HG03064 (cell line): ENCODE measurements around the gene RASSF1.

Experiments used
- ATAC-seq: cut with Tn5 transposase; IDR thresholded peaks from one replicate; pipeline ENCODE4 v1.9.1; 2021; ENCODE audit warnings: low read depth; ENCODE audit not compliant: unreplicated experiment

RASSF1 gene

GRCh38 chr3:50340448-50341329 is at the start of gene RASSF1:
TSS of gene RASSF1 (minus strand) at chr3:50340836. CDS start at chr3:50340805, 31 bp downstream.
- no peak for ATAC-seq

DNA sequence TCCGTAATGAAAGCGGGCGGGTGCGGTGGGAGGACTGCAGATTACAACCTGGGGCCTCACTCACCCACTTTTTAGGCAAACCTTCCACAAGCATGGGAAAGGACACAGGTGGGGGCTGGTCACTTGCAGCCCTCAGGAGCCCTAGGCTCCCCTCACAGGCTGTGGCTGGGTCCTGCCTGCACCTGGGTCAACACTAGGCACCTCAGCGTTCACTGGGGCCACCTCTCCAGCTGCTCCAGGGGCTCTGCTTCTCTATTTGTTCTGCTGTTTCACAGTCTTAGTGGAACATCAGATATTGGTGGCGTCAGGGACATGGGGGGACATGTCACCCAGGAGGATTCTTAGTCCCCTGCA is 48.8 kb upstream of the RASSF1 start:
- no peak for ATAC-seq

GRCh38 chr3:50388720-50389413 is 48.2 kb upstream of the RASSF1 start:
- ATAC-seq: no peak

- ATAC-seq: no peak
Observed at GRCh38 chr3:50388016-50388719, 47.5 kb upstream of the RASSF1 start.

- ATAC-seq: no peak
Observed at GRCh38 chr3:50385754-50386153, 45.1 kb upstream of the RASSF1 start.

GRCh38 chr3:50383750-50384149 is 43.1 kb upstream of the RASSF1 start:
- no peak for ATAC-seq

GRCh38 chr3:50382722-50383121 is 42.1 kb upstream of the RASSF1 start:
- ATAC-seq: no peak

GRCh38 chr3:50381383-50381782 is 40.7 kb upstream of the RASSF1 start:
- no peak for ATAC-seq

DNA sequence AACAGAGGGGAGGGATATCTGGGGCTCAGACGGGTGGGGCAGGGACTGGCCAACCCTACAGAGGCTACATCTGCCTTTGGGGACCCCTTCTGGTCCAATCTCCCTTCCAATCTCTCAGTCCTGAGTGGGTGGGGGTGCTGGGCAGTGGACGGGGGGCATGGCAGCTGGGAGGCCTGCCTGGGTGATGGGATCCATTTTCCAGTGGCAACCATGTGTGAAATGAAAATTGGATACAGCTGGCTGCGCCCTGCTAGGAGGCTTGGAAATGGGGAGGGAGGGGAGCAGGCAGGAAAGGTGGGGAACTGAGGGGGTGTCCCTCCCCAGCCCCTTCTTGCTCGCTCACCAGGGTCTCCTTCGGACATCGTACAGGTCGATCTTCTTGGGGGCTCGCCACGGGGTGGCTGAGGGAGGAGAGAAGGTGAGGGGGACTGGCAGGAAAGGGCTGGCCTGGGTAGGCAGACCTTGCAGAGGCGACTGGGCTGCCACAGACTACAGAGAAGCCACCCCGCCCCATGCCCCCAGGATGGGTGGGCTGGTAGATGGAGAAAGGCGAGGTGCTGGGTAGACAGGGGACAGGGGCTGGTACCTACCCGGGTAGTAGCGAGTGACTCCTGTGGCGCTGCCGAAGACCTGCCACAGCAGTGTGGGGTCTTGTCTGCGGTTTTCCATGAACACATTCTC is 39.9 kb upstream of the RASSF1 start:
- no peak for ATAC-seq

DNA sequence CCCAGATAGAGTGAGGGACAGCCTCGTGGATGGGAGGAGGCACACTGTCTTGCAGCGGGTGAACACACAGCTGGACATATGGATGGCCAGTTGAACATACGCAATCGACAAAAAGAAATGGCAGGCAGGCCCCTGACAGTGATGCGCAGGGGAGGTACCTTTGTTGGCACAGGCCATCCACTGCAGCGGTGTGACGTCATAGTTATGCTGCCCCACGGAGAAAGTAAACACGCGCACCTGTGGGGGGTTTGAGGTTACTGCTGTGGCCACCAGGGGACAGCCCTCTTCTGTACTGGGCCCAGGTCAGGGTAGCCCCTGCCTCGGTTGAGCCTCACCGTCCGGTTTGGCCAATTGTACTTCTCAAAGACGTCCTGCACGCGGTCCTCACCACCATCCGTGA is 38.1 kb upstream of the RASSF1 start:
- ATAC-seq: no peak

DNA sequence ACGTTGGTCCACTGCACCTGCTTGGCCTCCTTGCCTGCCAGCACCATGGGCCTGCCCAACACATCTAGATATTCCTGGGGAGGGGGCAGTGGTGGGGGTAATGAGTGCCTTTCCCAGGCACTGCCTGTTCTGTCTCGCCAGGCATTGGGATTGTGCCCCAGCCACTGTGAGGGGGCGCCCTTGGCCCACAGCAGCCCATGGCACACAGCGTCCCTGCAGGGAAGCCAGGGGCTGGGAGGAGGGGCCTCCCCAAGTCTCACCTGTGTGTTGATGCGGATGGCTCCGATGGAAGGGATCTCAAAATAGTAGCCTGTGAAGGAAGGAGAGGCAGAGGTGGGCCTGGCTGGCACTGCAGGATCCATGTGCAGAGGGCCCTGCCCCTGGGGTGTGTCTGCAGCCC is 37.4 kb upstream of the RASSF1 start:
- no peak for ATAC-seq

- no peak for ATAC-seq
Observed at GRCh38 chr3:50375258-50375931, 34.8 kb upstream of the RASSF1 start.

GRCh38 chr3:50374363-50375257 is 34.0 kb upstream of the RASSF1 start:
- ATAC-seq: no peak

GRCh38 chr3:50373146-50374051 is 32.8 kb upstream of the RASSF1 start:
- ATAC-seq: no peak

DNA sequence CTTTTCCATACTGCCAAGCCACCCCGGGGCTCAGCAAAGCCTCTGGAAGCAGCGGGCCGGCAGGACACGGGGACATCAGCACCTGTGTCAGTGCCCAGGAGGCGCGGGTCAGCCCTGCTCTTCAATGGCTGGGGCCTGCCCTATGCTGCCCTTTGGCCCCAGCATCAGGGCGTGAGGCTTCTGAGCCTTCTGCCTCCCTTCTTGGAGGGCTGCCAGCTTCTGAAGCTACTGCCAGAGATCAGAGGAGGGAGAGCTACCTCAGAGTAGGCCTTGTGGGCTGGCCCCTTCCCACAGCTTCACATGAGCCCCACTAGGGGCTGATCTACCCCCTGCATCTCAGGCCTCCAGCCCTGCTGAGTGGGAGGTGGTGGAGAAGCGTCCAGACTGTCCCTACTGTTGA is 31.7 kb upstream of the RASSF1 start:
- ATAC-seq: no peak

- ATAC-seq: no peak
Observed at GRCh38 chr3:50371133-50371685, 30.6 kb upstream of the RASSF1 start.

- ATAC-seq: no peak
Observed at GRCh38 chr3:50370594-50370993, 30.0 kb upstream of the RASSF1 start.
